GF-D8 (cell line): Measurements from ENCODE around the gene MICALL1.

Source experiments
- DNase-seq: peaks from one replicate; lab custom pipeline; 2025; lab: John Stamatoyannopoulos, UW

The MICALL1 gene

GRCh38 chr22:37904572-37905533 lies 1.2 kb upstream of the MICALL1 start:
- DNase-seq = no peak

- no peak for DNase-seq
Observed at GRCh38 chr22:37906364-37907008, 389 bp downstream of the MICALL1 start.

GRCh38 chr22:37907036-37907954 lies 1.2 kb downstream of the MICALL1 start:
- no peak for DNase-seq

- no peak for DNase-seq
Observed at GRCh38 chr22:37909766-37910165, 3.7 kb downstream of the MICALL1 start.

GRCh38 chr22:37910890-37911672 lies 5.0 kb downstream of the MICALL1 start:
- DNase-seq = no peak

- no peak for DNase-seq
Observed at GRCh38 chr22:37911697-37912096, 5.6 kb downstream of the MICALL1 start.

- DNase-seq = no peak
Observed at GRCh38 chr22:37912171-37912570, 6.1 kb downstream of the MICALL1 start.

GRCh38 chr22:37913233-37913721 lies 7.2 kb downstream of the MICALL1 start:
- DNase-seq = no peak

- DNase-seq = no peak
Observed at GRCh38 chr22:37916311-37916710, 10.2 kb downstream of the MICALL1 start.

- no peak for DNase-seq
Observed at GRCh38 chr22:37917874-37918548, 11.9 kb downstream of the MICALL1 start.

- DNase-seq = no peak
Observed at GRCh38 chr22:37918580-37919270, 12.6 kb downstream of the MICALL1 start.

- no peak for DNase-seq
Observed at GRCh38 chr22:37920126-37920525, 14.0 kb downstream of the MICALL1 start.

- no peak for DNase-seq
Observed at GRCh38 chr22:37922191-37922590, 16.1 kb downstream of the MICALL1 start.

- no peak for DNase-seq
Observed at GRCh38 chr22:37923927-37924326, 17.8 kb downstream of the MICALL1 start.

GRCh38 chr22:37924386-37925065 lies 18.4 kb downstream of the MICALL1 start:
- DNase-seq = no peak

- no peak for DNase-seq
Observed at GRCh38 chr22:37925330-37925729, 19.2 kb downstream of the MICALL1 start.

GRCh38 chr22:37925767-37926166 lies 19.7 kb downstream of the MICALL1 start:
- no peak for DNase-seq

- no peak for DNase-seq
Observed at GRCh38 chr22:37926358-37926757, 20.3 kb downstream of the MICALL1 start.
